ENCODE data around the gene SLC25A28.

SLC25A28 gene, protein sequence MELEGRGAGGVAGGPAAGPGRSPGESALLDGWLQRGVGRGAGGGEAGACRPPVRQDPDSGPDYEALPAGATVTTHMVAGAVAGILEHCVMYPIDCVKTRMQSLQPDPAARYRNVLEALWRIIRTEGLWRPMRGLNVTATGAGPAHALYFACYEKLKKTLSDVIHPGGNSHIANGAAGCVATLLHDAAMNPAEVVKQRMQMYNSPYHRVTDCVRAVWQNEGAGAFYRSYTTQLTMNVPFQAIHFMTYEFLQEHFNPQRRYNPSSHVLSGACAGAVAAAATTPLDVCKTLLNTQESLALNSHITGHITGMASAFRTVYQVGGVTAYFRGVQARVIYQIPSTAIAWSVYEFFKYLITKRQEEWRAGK

DNA sequence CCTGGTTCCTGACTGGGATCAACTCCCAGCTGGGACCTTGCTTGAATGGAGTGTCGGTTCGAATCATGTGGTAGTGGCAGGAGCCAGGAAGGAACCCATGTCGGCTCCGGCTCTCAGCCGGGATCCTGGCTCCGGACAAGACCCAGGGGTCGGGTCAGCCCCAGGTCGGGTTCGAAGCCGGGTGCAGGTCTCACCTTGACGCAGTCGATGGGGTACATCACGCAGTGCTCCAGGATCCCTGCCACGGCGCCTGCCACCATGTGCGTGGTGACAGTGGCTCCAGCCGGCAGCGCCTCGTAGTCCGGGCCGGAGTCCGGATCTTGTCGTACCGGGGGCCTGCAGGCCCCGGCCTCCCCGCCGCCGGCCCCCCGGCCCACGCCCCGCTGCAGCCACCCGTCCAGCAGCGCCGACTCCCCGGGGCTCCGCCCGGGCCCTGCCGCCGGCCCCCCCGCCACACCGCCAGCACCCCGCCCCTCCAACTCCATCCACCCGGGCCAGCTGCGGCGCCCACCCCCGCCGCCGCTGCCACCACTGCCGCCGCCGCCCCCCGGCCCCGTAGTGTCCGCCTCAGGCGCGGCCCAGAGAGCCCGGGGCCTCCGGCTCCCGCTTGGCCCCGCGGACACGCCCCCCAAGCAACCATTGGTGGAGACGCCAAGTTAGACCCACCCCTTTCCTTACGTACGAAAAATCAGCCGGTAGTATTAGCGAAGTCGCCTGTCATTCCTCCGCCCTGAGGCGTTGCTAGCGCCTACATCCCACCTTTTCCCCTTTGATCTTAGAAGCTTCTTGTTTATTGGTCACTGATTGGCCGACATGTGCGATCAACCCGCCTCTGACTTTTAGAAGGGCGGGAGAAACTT is at the start of gene SLC25A28:
SLC25A28 (minus strand) TSS at position 589 of the 860 bp plus-strand sequence; CDS start at position 485, 104 bp downstream.
- DNase-seq (ENCODE audit: extremely low spot score), result peak; percentile 95
- POLR2A ChIA-PET, result interaction anchor here (1.0 to 1.5 kb wide), 2 partner anchors 39 kb away, joined by 4 read pairs; partner anchors contain the start of gene ENTPD7
- TF ChIP-seq, protein P1, sequence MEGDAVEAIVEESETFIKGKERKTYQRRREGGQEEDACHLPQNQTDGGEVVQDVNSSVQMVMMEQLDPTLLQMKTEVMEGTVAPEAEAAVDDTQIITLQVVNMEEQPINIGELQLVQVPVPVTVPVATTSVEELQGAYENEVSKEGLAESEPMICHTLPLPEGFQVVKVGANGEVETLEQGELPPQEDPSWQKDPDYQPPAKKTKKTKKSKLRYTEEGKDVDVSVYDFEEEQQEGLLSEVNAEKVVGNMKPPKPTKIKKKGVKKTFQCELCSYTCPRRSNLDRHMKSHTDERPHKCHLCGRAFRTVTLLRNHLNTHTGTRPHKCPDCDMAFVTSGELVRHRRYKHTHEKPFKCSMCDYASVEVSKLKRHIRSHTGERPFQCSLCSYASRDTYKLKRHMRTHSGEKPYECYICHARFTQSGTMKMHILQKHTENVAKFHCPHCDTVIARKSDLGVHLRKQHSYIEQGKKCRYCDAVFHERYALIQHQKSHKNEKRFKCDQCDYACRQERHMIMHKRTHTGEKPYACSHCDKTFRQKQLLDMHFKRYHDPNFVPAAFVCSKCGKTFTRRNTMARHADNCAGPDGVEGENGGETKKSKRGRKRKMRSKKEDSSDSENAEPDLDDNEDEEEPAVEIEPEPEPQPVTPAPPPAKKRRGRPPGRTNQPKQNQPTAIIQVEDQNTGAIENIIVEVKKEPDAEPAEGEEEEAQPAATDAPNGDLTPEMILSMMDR (IDR thresholded peaks at IDR 0.05; ENCODE audit: control extremely low read depth, extremely low read depth, low read depth, missing control alignments), result no peak
- CTCF ChIA-PET, result interaction anchor here (0.7 to 3.8 kb wide), 2 partner anchors 9 to 11 kb away, joined by 6 to 11 read pairs; no protein-coding TSS in a partner anchor

DNA sequence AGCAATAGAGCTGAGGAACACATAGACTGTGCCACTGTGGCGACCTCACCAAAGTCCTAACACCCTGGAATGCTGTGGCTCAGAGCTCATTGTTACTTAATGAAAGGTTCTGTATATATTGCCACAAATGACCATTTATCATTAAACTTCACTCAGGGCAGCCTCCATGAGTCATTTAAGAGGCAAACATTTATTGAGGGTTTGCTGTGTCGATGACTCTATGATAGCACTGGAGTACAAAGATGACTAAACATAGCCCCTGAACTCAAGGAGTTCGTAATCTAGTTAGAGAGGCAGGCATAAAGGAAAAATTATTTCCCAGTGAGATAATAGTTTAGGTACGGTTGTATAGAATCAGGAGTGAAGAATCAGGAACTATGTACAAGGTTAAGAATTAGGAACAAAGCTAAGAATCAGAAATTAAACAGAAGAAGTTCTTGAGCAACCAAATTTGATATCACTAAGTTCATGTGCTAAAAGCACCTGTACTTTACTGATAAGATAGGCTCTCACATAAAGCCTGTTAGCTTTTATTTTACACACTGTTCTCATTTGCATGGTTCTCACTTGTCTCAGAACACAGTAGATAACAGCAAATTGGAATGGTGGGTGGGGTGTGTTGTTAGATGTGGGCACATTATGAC is 47.0 kb upstream of the SLC25A28 start:
- TF ChIP-seq, protein P1 (IDR thresholded peaks at IDR 0.05; ENCODE audit: control extremely low read depth, extremely low read depth, low read depth, missing control alignments), result no peak
- no peak for DNase-seq (ENCODE audit: extremely low spot score)
- ChIA-PET POLR2A (no interaction called here), CTCF (interaction anchor here (1.2 kb wide), 2 partner anchors 14 to 66 kb away, joined by 3 to 4 read pairs; no protein-coding TSS in a partner anchor)

DNA sequence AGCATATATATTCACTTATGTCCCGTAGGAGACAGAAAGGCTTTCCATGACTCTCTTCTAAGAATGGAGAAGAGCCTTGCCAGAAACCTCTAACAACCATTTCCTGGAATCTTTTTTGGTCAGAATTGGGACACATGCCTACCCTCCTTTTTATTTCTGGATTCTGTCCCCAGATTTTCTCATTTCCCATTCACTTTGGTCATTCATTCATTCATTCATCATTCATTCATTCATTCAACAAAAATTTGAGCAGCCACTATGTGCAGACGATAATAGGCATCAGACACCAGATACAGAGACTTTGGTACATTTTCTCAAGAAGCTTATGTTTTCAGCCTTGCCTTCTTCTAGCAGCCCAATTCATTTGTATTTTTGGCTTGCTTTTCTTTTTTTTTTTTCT is 45.1 kb upstream of the SLC25A28 start:
- ChIA-PET POLR2A (interaction anchor here (0.6 kb wide), 1 partner anchor 15 kb away, joined by 3 read pairs; no protein-coding TSS in a partner anchor), CTCF (no interaction called here)
- no peak for DNase-seq (ENCODE audit: extremely low spot score)
- TF ChIP-seq, protein P1 (IDR thresholded peaks at IDR 0.05; ENCODE audit: control extremely low read depth, extremely low read depth, low read depth, missing control alignments), result no peak

DNA sequence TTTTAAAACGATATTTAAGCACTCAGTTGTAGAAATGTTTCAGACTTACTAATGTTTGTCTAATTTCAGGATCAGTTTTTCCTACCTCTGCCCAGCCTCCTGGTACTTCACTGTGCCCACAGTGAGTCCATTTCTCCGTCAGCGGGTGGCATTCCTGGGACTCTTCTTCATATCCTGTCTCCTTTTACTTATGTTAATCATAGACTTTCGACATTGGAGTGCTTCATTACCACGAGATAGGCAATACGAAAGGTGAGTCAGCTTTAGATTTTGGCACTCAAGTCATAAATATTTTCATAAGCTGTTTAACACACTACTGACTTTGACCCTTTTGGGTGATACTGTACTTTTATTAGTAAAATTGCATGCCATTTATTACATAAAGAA is 41.1 kb upstream of the SLC25A28 start:
- ChIA-PET POLR2A (no interaction called here), CTCF (interaction anchor here (1.0 kb wide), 1 partner anchor 10 kb away, joined by 3 read pairs; no protein-coding TSS in a partner anchor)
- no peak for DNase-seq (ENCODE audit: extremely low spot score)
- TF ChIP-seq, protein P1 (IDR thresholded peaks at IDR 0.05; ENCODE audit: control extremely low read depth, extremely low read depth, low read depth, missing control alignments), result no peak

DNA sequence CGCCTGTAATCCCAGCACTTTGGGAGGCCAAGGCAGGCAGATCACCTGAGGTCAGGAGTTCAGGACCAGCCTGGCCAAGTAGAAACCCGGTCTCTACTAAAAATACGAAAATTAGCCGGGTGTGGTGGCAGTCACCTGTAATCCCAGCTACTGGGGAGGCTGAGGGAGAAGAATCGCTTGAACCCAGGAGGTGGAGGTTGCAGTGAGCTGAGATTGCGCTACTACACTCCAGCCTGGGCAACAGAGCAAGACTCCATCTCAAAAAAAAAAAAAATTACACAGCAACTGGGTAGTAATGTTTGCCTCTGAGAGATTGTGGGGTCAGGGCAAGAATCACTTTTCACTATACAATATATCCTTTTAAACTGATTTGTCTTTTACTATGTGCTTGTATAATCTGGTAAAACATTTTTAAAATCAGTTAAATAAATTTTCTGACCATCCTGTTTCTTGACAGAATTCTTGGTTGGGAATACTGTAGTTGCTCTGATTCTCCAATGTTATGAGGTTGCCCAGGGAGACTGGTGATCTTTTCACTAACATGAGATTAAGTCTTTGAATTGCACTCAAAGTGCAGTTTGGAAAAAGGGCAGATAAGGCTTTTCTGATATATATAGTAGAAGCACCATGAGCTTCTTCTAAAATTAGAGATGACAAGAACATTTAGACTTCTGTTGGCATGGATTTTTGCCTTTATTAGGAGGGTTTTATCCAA is 40.6 kb upstream of the SLC25A28 start:
- POLR2A ChIA-PET, result no interaction called here
- no peak for DNase-seq (ENCODE audit: extremely low spot score)
- CTCF ChIA-PET, result interaction anchor here (1.3 kb wide), 1 partner anchor 10 kb away, joined by 3 read pairs; no protein-coding TSS in a partner anchor
- TF ChIP-seq, protein P1 (IDR thresholded peaks at IDR 0.05; ENCODE audit: control extremely low read depth, extremely low read depth, low read depth, missing control alignments), result no peak

Data from GM10248 (cell line).